Neural cell (in vitro differentiated cells): ENCODE results near the gene LRRC36. TPM values are rescaled to one million over a fixed set of nuclear protein-coding genes. Genes with fewer than 3 reads are reported as not detected.
"Not testable (repeated sequence)": the region's sequence is repeated elsewhere in the genome, so short reads cannot be mapped to it uniquely, and the experiment has no call there.

ENCODE experiments used
- H2AFZ ChIP-seq: fragments of 200-600, 300-800 bp; sonication (generic), shearing (Covaris generic); 2 replicates; pipeline ENCODE4 v1.6.0; 2014; ENCODE audit warnings: low read depth, mild to moderate bottlenecking, antibody characterized with exemption, low read length, moderate library complexity
- H3F3A ChIP-seq: fragments of 200-600 bp; shearing (Covaris generic); 2 replicates; pipeline ENCODE4 v1.6.1; 2016; ENCODE audit warnings: mild to moderate bottlenecking, moderate library complexity, mixed read lengths, antibody characterized with exemption, low read length; ENCODE audit not compliant: insufficient read depth, poor library complexity, severe bottlenecking
- H3K27ac ChIP-seq: fragments of 200-600, 300-800 bp; sonication (generic), shearing (Covaris generic); 2 replicates; pipeline ENCODE4 v1.5.1; 2014; ENCODE audit warnings: mild to moderate bottlenecking, low read length, moderate library complexity
- H3K27me3 ChIP-seq: fragments of 300-800, 200-600 bp; sonication (generic), shearing (Covaris generic); 2 replicates; pipeline ENCODE4 v1.6.0; 2014; ENCODE audit warnings: mild to moderate bottlenecking, low read depth, low read length, moderate library complexity; ENCODE audit not compliant: insufficient read depth
- H3K36me3 ChIP-seq: fragments of 300-800, 200-600 bp; sonication (generic), shearing (Covaris generic); 2 replicates; pipeline ENCODE4 v1.5.1; 2014; ENCODE audit warnings: mild to moderate bottlenecking, antibody characterized with exemption, low read length, moderate library complexity; ENCODE audit not compliant: insufficient read depth
- H3K4me2 ChIP-seq: fragments of 300-800, 200-600 bp; sonication (generic), shearing (Covaris generic); 2 replicates; pipeline ENCODE4 v1.6.0; 2014; ENCODE audit warnings: mild to moderate bottlenecking, low read length
- H3K4me3 ChIP-seq: fragments of 300-800, 200-600 bp; sonication (generic), shearing (Covaris generic); 2 replicates; pipeline ENCODE4 v1.5.1; 2014; ENCODE audit warnings: mild to moderate bottlenecking, low read length, moderate library complexity
- H3K79me2 ChIP-seq: fragments of 200-600 bp; shearing (Covaris generic); replicated peaks from 2 replicates; pipeline ENCODE4 v1.6.0; 2014; ENCODE audit warnings: mild to moderate bottlenecking, low read length, moderate library complexity; ENCODE audit not compliant: insufficient read depth
- H3K9ac ChIP-seq: fragments of 300-800, 200-600 bp; sonication (generic), shearing (Covaris generic); 2 replicates; pipeline ENCODE4 v1.6.1; 2016; ENCODE audit warnings: mild to moderate bottlenecking, low read length, mixed read lengths
- H3K9me2 ChIP-seq: fragments of 200-600 bp; shearing (Covaris generic); 2 replicates; pipeline ENCODE4 v1.6.1; 2016; ENCODE audit warnings: mild to moderate bottlenecking, low read length, mixed read lengths; ENCODE audit not compliant: insufficient read depth
- H3K9me3 ChIP-seq: fragments of 200-600, 300-800 bp; sonication (generic), shearing (Covaris generic); 2 replicates; pipeline ENCODE4 v1.6.1; 2016; ENCODE audit warnings: mild to moderate bottlenecking, mixed run types, low read length, moderate library complexity, mixed read lengths
- H4K20me1 ChIP-seq: fragments of 200-600 bp; shearing (Covaris generic); 2 replicates; pipeline ENCODE4 v1.6.1; 2016; ENCODE audit warnings: mild to moderate bottlenecking, mixed run types; ENCODE audit not compliant: insufficient read depth
- EP300 ChIP-seq: fragments of 450-650 bp; conservative IDR thresholded peaks from 2 replicates; pipeline ENCODE4 v1.6.1; 2014; ENCODE audit warnings: antibody characterized with exemption, mild to moderate bottlenecking, moderate library complexity; ENCODE audit not compliant: poor library complexity, severe bottlenecking
- EZH2 ChIP-seq: fragments of 200-600, 300-800 bp; shearing (Covaris generic), sonication (generic); IDR thresholded peaks from 2 replicates; pipeline ENCODE4 v1.6.1; 2014; ENCODE audit warnings: antibody characterized with exemption, low read length, borderline replicate concordance, mild to moderate bottlenecking; ENCODE audit not compliant: insufficient read depth, poor library complexity, severe bottlenecking
- MXI1 ChIP-seq: fragments of 450-650 bp; conservative IDR thresholded peaks from 2 replicates; pipeline ENCODE4 v1.6.1; 2014; ENCODE audit warnings: antibody characterized with exemption, mild to moderate bottlenecking; ENCODE audit not compliant: poor library complexity, severe bottlenecking
- POLR2AphosphoS5 ChIP-seq: IDR thresholded peaks from 2 replicates; pipeline ENCODE4 v1.6.1; 2012
- RAD21 ChIP-seq: fragments of 450-650 bp; conservative IDR thresholded peaks from 2 replicates; pipeline ENCODE4 v1.6.1; 2014; ENCODE audit warnings: antibody characterized with exemption, mild to moderate bottlenecking, moderate library complexity
- REST ChIP-seq: IDR thresholded peaks from 2 replicates; pipeline ENCODE4 v1.6.1; 2012; ENCODE audit warnings: borderline replicate concordance
- SMC3 ChIP-seq: fragments of 450-650 bp; conservative IDR thresholded peaks from 2 replicates; pipeline ENCODE4 v1.6.1; 2014; ENCODE audit warnings: antibody characterized with exemption, mild to moderate bottlenecking, moderate library complexity; ENCODE audit not compliant: poor library complexity
- TAF1 ChIP-seq: IDR thresholded peaks from 2 replicates; pipeline ENCODE4 v1.6.1; 2012; ENCODE audit warnings: low read depth
- polyA plus RNA-seq: library from polyadenylated mRNA; depleted of rRNA; stranded (reverse); fragments of >200 nt; gene quantifications from 2 replicates; pipeline ENCODE4 v1.2.3, GENCODE V29; 2014
- TF ChIP-seq, protein P1 (sequence below): fragments of 450-650 bp; IDR thresholded peaks from 2 replicates; pipeline ENCODE4 v1.5.1; 2014; ENCODE audit warnings: antibody characterized with exemption, mild to moderate bottlenecking, moderate library complexity; ENCODE audit not compliant: poor library complexity, severe bottlenecking

The LRRC36 gene
- polyA plus RNA-seq, 1 donor from 2014 or later, result 1.6 TPM

GRCh38 chr16:67412294-67412693 is 85.7 kb downstream of the LRRC36 start:
- no peak overlapping the region for H3K4me3 ChIP-seq
- no peaks in the 10 kb centered on the region for H3K79me2 ChIP-seq
- no peaks in the 10 kb centered on the region for H4K20me1 ChIP-seq
- H3F3A ChIP-seq, result no peaks in the 10 kb centered on the region
- H3K27me3 ChIP-seq, result no peaks in the 10 kb centered on the region
- H3K9me2 ChIP-seq, result no peaks in the 10 kb centered on the region
- no peak overlapping the region for H2AFZ ChIP-seq
- TF ChIP-seq RAD21 (no peak), REST (no peak), MXI1 (no peak), EP300 (no peak), EZH2 (no peak), POLR2AphosphoS5 (no peak), SMC3 (no peak), TAF1 (no peak)
- TF ChIP-seq, protein P1, sequence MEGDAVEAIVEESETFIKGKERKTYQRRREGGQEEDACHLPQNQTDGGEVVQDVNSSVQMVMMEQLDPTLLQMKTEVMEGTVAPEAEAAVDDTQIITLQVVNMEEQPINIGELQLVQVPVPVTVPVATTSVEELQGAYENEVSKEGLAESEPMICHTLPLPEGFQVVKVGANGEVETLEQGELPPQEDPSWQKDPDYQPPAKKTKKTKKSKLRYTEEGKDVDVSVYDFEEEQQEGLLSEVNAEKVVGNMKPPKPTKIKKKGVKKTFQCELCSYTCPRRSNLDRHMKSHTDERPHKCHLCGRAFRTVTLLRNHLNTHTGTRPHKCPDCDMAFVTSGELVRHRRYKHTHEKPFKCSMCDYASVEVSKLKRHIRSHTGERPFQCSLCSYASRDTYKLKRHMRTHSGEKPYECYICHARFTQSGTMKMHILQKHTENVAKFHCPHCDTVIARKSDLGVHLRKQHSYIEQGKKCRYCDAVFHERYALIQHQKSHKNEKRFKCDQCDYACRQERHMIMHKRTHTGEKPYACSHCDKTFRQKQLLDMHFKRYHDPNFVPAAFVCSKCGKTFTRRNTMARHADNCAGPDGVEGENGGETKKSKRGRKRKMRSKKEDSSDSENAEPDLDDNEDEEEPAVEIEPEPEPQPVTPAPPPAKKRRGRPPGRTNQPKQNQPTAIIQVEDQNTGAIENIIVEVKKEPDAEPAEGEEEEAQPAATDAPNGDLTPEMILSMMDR, result no peak
- no peak overlapping the region for H3K27ac ChIP-seq
- no peaks in the 10 kb centered on the region for H3K9me3 ChIP-seq
- no peaks in the 10 kb centered on the region for H3K36me3 ChIP-seq
- no peak overlapping the region for H3K9ac ChIP-seq
- no peak overlapping the region for H3K4me2 ChIP-seq

- no peak for TF ChIP-seq EZH2
- no peak for TF ChIP-seq EP300
- TF ChIP-seq POLR2AphosphoS5, result no peak
- no peak for TF ChIP-seq MXI1
- no peak for TF ChIP-seq TAF1
- no peak for TF ChIP-seq REST
- TF ChIP-seq SMC3, result no peak
- TF ChIP-seq, protein P1, result no peak
- no peak for TF ChIP-seq RAD21
- H3K79me2 ChIP-seq, result no peaks in the 10 kb centered on the region
- no peak overlapping the region for H2AFZ ChIP-seq
Measured at GRCh38 chr16:67413978-67414911, 87.6 kb downstream of the LRRC36 start.

DNA sequence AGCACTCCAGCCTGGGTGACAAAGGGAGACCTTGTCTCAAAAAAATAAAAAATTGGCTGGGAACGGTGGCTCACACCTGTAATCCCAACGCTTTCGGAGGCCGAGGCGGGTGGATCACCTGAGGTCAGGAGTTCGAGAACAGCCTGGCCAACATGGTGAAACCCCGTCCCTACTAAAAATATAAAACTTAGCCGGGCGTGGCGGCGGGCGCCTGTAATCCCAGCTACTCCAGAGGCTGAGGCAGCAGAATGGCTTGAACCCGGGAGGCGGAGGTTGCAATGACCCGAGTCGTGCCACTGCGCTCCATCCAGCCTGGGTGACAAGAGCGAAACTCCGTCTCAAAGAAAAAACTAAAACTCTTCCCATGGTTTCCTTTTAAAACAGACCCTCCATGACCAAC is 88.8 kb downstream of the LRRC36 start:
- not testable (repeated sequence) for H3K9me3 ChIP-seq, H2AFZ ChIP-seq, H3F3A ChIP-seq, H3K4me2 ChIP-seq, H3K9me2 ChIP-seq, H3K36me3 ChIP-seq, H3K27ac ChIP-seq, H3K27me3 ChIP-seq, H3K79me2 ChIP-seq, H4K20me1 ChIP-seq
- peak overlapping the region; percentile 59 for H3K9ac ChIP-seq
- H3K4me3 ChIP-seq, result peak overlapping the region; percentile 65

More at GRCh38 chr16:67413978-67414911, 87.6 kb downstream of the LRRC36 start:
- Histone ChIP-seq H3K36me3 (no peaks in the 10 kb centered on the region), H3K9ac (no peak overlapping the region), H3K27ac (no peak overlapping the region), H3K9me2 (no peaks in the 10 kb centered on the region), H3K9me3 (no peaks in the 10 kb centered on the region), H3F3A (no peaks in the 10 kb centered on the region), H4K20me1 (no peaks in the 10 kb centered on the region), H3K4me3 (no peak overlapping the region), H3K27me3 (no peaks in the 10 kb centered on the region), H3K4me2 (no peak overlapping the region)
